ENCODE results near the gene FAU. TPM values are rescaled to one million over a fixed set of nuclear protein-coding genes. Genes with fewer than 3 reads are reported as not detected.

FAU gene
- total and polyA plus RNA-seq, 7 donors, result 465 to 798 (median 639) TPM

GRCh38 chr11:65112546-65113360 is 9.2 kb downstream of the FAU start:
- Histone ChIP-seq H3K36me3 (ENCODE audit: insufficient read depth in 1 of 2, low read depth in 1 of 2) (peaks cover 0 to 33% of the 10 kb centered on the region in 2 donors), H3K9me3 (no peaks in the 10 kb centered on the region), H3K4me1 (peaks cover 31% of the 10 kb centered on the region), H3K27ac (peak overlapping the region; percentile 68), H3K4me3 (peak overlapping the region; percentile 73), H3K27me3 (ENCODE audit: insufficient read depth in 3 of 3, low read length in 2 of 3) (no peaks in the 10 kb centered on the region)
- intact Hi-C loops (cut with DNase I), result loop anchor here (5.0 to 10.0 kb wide), 2 partner anchors 100 to 268 kb away; partner anchors contain the start of genes ARL2 (in 1 of the 2) and CDC42BPG (in 1 of the 2)
- 3 to 4% (median 4%) methylated on average over 45 to 57 of the region's 57 CpGs for WGBS, 3 donors
- ATAC-seq, result peak; percentile 56 to 73 (median 68)
- DNase-seq, result peak; percentile 67 to 86
- TF ChIP-seq, protein P1, sequence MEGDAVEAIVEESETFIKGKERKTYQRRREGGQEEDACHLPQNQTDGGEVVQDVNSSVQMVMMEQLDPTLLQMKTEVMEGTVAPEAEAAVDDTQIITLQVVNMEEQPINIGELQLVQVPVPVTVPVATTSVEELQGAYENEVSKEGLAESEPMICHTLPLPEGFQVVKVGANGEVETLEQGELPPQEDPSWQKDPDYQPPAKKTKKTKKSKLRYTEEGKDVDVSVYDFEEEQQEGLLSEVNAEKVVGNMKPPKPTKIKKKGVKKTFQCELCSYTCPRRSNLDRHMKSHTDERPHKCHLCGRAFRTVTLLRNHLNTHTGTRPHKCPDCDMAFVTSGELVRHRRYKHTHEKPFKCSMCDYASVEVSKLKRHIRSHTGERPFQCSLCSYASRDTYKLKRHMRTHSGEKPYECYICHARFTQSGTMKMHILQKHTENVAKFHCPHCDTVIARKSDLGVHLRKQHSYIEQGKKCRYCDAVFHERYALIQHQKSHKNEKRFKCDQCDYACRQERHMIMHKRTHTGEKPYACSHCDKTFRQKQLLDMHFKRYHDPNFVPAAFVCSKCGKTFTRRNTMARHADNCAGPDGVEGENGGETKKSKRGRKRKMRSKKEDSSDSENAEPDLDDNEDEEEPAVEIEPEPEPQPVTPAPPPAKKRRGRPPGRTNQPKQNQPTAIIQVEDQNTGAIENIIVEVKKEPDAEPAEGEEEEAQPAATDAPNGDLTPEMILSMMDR (IDR thresholded peaks at IDR 0.05), result peak; percentile 83

- 0 to 2% (median 1%) methylated on average over 45 to 64 of the region's 64 CpGs for WGBS, 3 donors
- DNase-seq (peak; percentile 96 to 97), ATAC-seq (peak; percentile 85 to 92 (median 90))
- Histone ChIP-seq H3K27ac (peak within 1 kb of the TSS; percentile 68), H3K36me3 (ENCODE audit: insufficient read depth in 1 of 2, low read depth in 1 of 2) (peaks cover 0 to 35% of the 10 kb centered on the region in 2 donors), H3K4me3 (peak within 1 kb of the TSS; percentile 73), H3K27me3 (ENCODE audit: insufficient read depth in 3 of 3, low read length in 2 of 3) (no peaks in the 10 kb centered on the region), H3K9me3 (no peaks in the 10 kb centered on the region), H3K4me1 (peaks cover 31% of the 10 kb centered on the region)
- intact Hi-C loops (cut with DNase I), result loop anchor here (2.0 to 10.0 kb wide), 3 partner anchors 69 to 267 kb away; partner anchors contain the start of genes ARL2 (in 1 of the 2), CAPN1 (in 1 of the 2) and CDC42BPG (in 1 of the 2)
- TF ChIP-seq, protein P1 (IDR thresholded peaks at IDR 0.05), result no peak
Measured at GRCh38 chr11:65111744-65112545, 10.0 kb downstream of the FAU start, which contains the start of gene TM7SF2. TM7SF2 (plus strand) TSS chr11:65111872; CDS start chr11:65112016, 144 bp downstream.

DNA sequence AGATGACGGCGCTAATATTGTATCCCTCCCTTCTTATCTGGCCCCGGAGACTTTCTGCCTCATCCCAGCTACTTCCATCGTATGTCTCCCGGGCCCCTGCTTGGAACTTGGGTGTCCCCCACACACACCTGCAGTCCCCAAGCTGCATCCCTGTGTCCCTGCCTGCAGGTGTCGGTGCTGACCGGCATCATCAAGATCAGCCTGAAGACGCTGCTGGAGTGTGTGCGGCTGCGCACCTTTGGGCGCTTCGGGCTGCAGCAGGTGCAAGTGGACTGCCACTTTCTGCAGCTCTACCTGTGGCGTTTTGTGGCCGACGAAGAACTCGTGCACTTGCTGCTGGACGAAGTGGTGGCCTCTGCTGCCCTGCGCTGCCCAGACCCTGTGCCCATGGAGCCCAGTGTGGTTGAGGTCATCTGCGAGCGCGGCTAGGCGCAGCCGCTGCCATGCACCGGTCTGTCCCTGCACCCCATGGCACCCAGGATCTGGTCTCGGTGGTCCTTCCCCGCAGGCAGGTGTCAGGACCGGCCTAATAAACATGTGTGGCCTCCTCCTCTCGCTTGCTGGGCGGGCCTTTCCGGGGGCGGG is 10.7 kb downstream of the FAU start:
- DNase-seq (no peak), ATAC-seq (peak in 1 of 4 donors; percentile 0)
- Histone ChIP-seq H3K36me3 (ENCODE audit: insufficient read depth in 1 of 2, low read depth in 1 of 2) (peaks cover 0 to 35% of the 10 kb centered on the region in 2 donors), H3K27ac (peak overlapping the region; percentile 46), H3K4me3 (peak overlapping the region; percentile 73), H3K27me3 (ENCODE audit: insufficient read depth in 3 of 3, low read length in 2 of 3) (no peaks in the 10 kb centered on the region), H3K9me3 (no peaks in the 10 kb centered on the region), H3K4me1 (peaks cover 26% of the 10 kb centered on the region)
- intact Hi-C loops (cut with DNase I), result loop anchor here (2.0 to 10.0 kb wide), 3 partner anchors 70 to 266 kb away; partner anchors contain the start of genes ARL2 (in 1 of the 2), CAPN1 (in 1 of the 2) and CDC42BPG (in 1 of the 2)
- 61 to 66% (median 64%) methylated on average over 30 to 31 of the region's 31 CpGs for WGBS, 3 donors
- TF ChIP-seq, protein P1 (IDR thresholded peaks at IDR 0.05), result no peak

GRCh38 chr11:65110354-65110861 is 11.5 kb downstream of the FAU start:
- Histone ChIP-seq H3K27me3 (ENCODE audit: insufficient read depth in 3 of 3, low read length in 2 of 3) (no peaks in the 10 kb centered on the region), H3K9me3 (no peaks in the 10 kb centered on the region), H3K4me3 (no peak overlapping the region), H3K36me3 (ENCODE audit: insufficient read depth in 1 of 2, low read depth in 1 of 2) (peaks cover 0 to 35% of the 10 kb centered on the region in 2 donors), H3K27ac (peak overlapping the region; percentile 46), H3K4me1 (peaks cover 17% of the 10 kb centered on the region)
- TF ChIP-seq, protein P1 (IDR thresholded peaks at IDR 0.05), result peak; percentile 100
- ATAC-seq (peak; percentile 51 to 66 (median 58)), DNase-seq (peak; percentile 85 to 91)
- intact Hi-C loops (cut with DNase I), result loop anchor here (2.0 to 10.0 kb wide), 3 partner anchors 70 to 266 kb away; partner anchors contain the start of genes ARL2 (in 1 of the 2), CAPN1 (in 1 of the 2) and CDC42BPG (in 1 of the 2)
- 14 to 16% (median 15%) methylated on average over 17 to 18 of the region's 18 CpGs for WGBS, 3 donors

Measured in psoas muscle (tissue), 8 donors.